ENCODE results near the gene CNOT2.
"Not testable (repeated sequence)": the region's sequence is repeated elsewhere in the genome, so short reads cannot be mapped to it uniquely, and the experiment has no call there.

CNOT2 gene

GRCh38 chr12:70292017-70292776 is 49.0 kb downstream of the CNOT2 start:
- Histone ChIP-seq H3K27ac (no peak overlapping the region), H3K4me3 (no peak overlapping the region)
- DNase-seq (ENCODE audit: low spot score) = no peak
- no peak for TF ChIP-seq CTCF (IDR thresholded peaks at IDR 0.05)

GRCh38 chr12:70304684-70305555 is 61.7 kb downstream of the CNOT2 start:
- DNase-seq (ENCODE audit: low spot score); H3K27ac ChIP-seq; H3K4me3 ChIP-seq: not testable (repeated sequence)

- no peak for TF ChIP-seq CTCF (IDR thresholded peaks at IDR 0.05)
- H3K27ac ChIP-seq = no peak overlapping the region
- no peak for DNase-seq (ENCODE audit: low spot score)
- no peak overlapping the region for H3K4me3 ChIP-seq
Observed at GRCh38 chr12:70305794-70306193, 62.6 kb downstream of the CNOT2 start.

- no peak overlapping the region for H3K27ac ChIP-seq
- TF ChIP-seq CTCF (IDR thresholded peaks at IDR 0.05) = no peak
- H3K4me3 ChIP-seq = no peak overlapping the region
- no peak for DNase-seq (ENCODE audit: low spot score)
Observed at GRCh38 chr12:70306676-70307075, 63.4 kb downstream of the CNOT2 start.

- DNase-seq (ENCODE audit: low spot score) = no peak
- no peak overlapping the region for H3K27ac ChIP-seq
- no peak for TF ChIP-seq CTCF (IDR thresholded peaks at IDR 0.05)
- H3K4me3 ChIP-seq = no peak overlapping the region
Observed at GRCh38 chr12:70307868-70308267, 64.6 kb downstream of the CNOT2 start.

GRCh38 chr12:70309348-70309747 is 66.1 kb downstream of the CNOT2 start:
- no peak for TF ChIP-seq CTCF (IDR thresholded peaks at IDR 0.05)
- H3K4me3 ChIP-seq = no peak overlapping the region
- DNase-seq (ENCODE audit: low spot score) = no peak
- H3K27ac ChIP-seq = no peak overlapping the region

- TF ChIP-seq CTCF (IDR thresholded peaks at IDR 0.05) = no peak
- H3K27ac ChIP-seq = no peak overlapping the region
- DNase-seq (ENCODE audit: low spot score) = no peak
- H3K4me3 ChIP-seq = no peak overlapping the region
Observed at GRCh38 chr12:70314145-70314544, 70.9 kb downstream of the CNOT2 start.

All from coronary artery (tissue), 2 donors.